Measurements from ENCODE around the gene TEX261.

Gene TEX261

DNA sequence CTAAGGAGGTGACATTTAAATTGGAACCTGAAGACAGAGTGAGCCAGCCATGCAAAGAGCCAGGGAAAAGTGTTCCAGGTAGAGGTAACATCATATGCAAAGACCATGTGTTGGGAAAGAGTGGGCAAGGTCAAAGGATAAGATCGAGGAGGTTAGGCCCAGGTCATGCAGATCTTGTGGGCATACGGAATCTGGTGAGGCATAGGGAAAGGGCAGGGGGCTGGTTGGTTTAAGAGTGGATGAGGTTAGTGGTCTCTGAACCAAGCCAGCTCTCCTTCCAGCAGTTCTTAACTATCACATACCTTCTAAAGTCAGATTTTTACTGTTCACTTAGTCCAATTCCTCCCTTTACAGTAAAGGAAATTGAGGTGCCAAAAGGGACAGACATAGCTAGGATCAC is 13.3 kb downstream of the TEX261 start:
- DNase-seq, result no peak

DNA sequence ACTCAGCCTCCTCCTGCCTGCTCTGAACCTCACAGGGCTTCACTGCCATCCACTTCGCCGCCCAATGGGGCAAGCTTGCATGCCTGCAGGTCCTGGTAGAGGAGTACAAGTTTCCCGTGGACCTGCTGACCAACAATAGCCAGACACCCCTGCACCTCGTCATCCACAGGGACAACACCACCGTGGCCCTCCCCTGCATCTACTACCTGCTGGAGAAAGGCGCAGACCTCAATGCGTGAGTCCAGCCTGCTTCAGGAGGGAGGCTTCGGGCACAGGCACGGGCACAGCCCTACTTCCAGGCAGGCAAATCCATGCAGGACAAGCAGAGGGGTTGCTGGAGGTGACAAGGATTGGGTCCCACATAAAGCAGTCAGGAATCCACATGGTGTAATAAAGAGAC is 15.0 kb downstream of the TEX261 start:
- no peak for DNase-seq

DNA sequence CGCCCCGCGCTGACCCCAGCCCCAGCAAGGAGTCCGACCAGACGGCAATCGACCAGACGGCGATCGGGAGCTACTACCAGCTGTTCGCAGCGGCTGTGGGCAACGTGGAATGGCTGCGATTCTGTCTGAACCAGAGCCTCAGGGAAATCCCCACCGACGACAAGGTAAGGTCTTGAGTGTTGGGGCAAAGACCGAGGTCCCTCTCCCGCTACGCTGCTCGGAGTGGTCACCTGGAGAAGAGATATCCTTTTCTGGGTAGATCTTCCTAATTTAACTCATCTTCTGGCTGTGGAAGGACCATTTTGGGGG is 15.5 kb downstream of the TEX261 start:
- DNase-seq, result no peak

DNA sequence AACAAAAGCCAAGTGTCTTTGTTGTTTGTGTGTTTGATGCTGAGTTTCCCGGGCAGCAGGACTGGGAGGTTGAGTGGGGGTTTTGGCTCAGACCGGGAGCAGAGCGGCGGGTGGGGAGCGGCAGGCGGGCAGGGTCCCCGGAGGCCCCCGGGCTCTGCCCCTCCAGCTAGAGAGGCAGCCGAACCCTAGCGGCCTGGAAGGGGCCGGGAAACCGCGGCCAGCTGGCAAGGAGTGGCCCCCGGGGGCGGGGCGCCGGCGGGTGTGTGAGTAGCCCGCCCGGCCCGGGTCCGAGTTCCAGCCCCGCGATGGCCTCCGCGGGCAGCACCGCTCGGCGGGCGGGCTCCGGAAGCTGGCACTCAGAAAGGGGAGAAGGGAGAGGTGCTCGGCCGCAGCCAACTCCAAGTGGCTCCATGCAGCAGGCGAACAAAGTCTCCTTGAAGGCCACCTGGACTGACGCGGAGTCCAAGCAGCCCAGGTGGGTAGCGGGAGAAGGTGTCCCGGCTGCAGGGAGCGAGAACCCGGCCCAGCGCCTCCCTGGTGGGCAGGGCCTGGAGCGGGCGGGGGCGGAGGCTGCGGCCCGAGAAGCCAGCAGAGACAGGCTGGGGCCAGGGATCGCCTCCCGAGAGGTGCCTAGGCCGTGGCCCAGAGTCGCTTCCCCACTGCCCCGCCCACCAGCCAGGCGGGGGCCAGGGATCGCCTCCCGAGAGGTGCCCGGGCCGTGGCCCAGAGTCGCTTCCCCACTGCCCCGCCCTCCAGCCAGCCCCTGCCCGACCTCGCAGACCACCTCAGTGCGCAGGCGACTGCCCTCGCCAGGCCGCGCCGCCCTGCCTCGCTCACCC is 16.1 kb downstream of the TEX261 start, which contains the start of gene ANKRD53:
TSS of gene ANKRD53 (plus strand) at position 290 of the 839 bp plus-strand sequence. CDS start at position 306, 16 bp downstream.
- no peak for DNase-seq

DNA sequence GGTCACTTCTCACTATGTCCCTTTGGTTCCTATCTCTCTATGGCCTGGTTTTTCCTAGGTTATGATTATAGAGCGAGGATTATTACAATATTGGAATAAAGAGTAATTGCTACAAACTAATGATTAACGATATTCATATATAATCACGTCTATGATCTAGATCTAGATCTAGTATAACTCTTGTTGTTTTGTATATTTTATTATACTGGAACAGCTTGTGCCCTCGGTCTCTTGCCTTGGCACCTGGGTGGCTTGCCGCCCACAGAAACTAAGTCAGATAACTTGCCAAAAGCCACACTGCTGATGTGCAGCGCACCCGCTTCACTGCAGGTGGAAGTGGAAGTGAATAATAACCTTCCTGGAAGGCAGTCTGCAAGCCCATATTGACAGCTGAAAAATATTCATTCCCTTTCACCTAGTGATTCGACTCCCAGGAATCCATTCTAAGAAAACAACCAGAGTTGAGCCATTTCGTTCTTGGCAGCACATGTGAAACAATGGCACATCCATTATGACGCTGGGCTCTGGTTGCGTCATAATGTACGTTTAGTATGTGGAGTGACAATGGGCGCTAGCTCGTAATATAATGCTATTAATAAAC is 17.0 kb downstream of the TEX261 start:
- DNase-seq, result no peak

DNA sequence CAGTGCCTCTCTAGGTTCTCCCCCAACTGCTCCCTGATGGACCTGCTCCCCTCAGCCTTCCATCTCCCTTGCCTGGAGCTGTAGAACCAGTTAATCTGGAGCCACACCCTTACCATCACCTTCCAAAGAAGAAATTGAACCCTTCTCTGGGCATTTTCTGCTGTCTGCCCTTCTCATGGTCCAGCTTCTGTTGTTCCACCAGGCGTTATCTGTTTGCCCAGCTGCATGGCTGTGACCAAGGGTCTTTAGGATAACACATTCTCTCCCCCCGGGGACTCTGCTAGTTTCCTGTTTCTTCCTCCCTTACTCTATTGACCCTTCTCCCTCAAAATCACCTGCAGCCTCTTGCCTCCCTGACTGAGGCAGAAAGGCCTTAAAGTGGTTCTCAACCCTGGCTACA is 19.4 kb downstream of the TEX261 start:
- DNase-seq, result peak; percentile 5

DNA sequence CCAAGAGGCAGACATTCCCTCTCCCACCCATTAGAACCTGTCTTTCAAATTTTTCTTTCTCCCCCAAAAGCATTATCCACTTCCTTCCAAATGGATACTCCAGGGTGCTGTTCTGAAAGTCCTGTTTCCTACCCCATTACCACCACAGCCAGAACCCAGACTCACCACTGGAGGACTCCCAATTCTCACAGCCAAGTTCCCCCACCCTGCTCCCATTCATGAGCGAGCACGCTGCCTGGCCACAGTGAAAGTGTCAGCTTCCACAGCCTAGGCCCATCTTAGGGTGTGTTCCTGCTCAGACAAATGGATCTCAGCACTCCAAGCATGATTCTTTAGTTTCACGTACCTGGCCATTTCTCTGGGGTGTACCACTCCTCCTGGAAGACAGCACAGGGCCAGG is 20.1 kb downstream of the TEX261 start:
- no peak for DNase-seq

DNA sequence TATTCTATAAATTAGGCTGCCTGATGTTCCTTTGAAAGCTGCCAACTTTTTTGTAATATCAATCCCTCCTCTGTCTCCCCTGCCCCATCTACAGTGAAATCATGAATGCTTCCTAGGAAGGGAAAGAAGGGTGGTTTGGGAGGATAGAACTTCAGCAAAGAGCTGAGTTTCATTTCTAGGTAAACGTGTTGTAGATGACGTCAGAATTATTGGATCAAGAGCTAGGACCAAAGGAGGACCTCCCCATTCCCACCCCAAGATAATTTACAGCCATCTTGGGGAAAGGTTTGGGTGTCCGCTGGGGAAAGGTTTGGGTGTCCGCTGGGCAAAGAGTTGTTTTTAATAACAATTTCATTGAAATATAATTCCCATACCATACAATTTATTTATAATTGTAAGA is 27.5 kb downstream of the TEX261 start:
- no peak for DNase-seq

DNA sequence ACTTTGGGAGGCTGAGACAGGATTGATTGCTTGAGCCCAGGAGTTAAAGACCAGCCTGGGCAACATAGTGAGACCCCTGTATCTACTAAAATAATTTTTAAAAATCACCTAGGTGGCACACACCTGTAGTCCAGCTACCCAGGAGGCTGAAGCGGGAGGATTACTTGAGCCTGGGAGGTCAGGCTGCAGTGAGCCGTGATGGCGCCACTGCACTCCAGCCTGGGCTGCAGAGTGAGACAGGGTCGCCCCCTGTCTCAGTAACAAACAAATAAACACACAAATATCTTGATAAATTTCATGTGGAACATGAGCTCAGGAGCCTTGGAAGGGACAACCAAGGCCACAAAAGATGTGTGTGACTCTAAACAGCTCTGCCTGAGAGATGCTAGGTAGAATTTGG is 28.0 kb downstream of the TEX261 start:
- DNase-seq, result no peak

DNA sequence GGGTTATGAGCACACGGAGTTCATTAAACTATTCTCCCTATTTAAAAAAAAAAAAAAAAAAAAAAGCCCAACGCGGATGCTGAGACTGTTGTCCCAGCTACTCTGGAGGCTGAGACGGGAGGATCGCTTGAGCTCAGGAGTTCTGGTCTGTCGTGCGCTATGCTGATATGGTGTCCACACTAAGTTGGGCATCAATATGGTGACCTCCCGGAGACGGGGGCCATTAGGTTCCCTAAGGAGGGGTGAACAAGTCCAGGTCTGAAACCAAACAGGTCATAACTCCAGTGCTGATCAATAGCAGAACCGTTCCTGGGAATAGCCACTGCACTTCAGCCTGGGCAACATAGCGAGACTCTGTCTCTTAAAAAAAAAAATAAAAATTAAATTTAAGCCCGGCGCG is 29.2 kb downstream of the TEX261 start:
- DNase-seq, result no peak

DNA sequence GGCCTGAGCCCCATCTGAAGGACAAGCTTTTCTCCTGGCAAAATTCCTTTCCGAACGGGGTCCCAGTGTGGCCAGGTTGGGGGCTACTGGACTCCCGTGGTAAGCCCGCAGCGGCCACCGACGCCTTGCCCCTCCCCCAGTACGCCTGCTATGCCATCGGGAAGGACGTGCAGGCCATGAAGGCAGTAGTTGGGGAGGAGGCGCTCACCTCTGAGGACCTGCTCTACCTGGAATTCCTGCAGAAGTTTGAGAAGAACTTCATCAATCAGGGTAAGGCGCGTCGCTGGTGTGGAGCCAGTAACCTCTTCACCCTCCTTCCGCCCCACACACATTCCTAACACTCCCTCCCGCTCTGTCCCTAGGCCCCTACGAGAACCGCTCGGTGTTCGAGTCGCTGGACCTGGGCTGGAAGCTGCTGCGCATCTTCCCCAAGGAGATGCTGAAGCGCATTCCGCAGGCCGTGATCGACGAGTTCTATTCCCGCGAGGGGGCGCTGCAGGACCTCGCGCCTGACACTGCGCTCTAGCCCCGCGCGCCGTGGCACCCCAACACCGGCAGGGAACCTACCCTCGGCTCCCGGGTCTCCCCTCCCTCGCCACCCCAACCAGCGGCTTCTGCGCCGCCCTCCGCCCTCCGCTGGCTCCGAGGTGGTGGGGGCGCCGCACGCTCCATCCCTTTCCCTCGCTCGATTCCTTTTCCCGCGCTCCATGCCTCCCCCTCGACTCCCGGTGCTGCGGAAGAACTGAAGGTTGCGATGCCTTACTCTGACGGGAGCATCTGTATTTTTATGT is 29.9 kb downstream of the TEX261 start:
- peak; percentile 73 for DNase-seq

DNA sequence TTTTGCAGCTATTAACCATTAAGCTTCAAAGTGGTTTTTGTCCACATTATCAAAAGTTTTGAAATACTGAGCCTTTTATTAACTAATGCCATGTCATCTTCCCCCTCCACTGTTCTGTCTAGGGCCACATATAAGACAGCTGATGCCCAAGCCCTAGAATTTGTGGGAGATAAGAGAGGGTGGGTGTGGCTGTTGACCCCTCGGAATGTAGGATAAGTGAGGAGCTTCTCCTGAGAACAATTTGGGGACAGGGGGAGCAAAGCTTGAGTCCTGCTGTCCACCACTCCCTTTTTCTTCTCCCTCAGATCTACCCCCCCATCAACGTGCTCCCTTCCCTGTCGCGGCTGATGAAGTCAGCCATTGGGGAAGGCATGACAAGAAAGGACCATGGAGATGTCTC is 30.5 kb downstream of the TEX261 start:
- no peak for DNase-seq

DNA sequence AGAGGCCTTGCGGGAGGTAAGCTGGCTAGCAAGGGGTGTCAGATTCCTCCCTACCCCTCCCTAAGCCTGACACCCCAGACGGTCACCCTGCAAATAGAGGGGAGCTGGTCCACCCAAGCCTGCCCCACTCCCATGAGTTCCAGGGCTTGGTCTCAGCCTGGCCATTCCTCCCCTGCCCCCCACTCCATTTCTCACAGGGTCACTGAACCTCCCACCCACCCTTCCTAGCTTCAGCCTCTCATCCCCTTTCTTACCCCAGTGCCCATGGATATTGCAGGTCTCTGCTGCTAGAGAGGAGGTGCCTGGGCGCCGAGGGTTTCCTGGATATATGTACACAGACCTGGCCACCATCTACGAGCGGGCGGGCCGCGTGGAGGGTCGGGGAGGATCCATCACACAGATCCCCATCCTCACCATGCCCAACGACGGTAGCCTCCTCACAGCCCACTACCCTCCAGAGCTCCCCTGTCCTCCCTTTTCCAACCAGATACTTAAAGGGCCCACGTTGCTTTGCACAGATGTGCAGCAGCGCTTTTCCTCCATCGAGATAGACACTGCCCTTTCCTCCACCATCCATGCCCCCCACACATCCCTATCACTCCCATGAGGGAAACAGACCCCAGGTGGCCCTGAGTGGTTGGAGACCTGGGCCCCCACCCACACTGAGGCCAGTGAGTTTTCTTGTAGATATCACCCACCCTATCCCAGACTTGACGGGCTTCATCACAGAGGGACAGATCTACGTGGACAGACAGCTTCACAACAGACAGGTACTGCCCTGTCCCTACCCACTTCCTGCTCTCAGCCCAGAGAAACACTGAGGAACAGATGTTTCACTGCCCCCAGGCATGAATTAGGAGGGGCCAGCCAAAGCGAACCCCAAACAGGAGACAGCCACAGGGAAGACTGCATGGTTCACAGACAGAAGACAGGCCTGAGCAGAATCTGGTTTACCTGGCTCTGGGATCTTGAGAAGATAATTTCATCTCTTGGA is 31.5 kb downstream of the TEX261 start:
- DNase-seq, result no peak

DNA sequence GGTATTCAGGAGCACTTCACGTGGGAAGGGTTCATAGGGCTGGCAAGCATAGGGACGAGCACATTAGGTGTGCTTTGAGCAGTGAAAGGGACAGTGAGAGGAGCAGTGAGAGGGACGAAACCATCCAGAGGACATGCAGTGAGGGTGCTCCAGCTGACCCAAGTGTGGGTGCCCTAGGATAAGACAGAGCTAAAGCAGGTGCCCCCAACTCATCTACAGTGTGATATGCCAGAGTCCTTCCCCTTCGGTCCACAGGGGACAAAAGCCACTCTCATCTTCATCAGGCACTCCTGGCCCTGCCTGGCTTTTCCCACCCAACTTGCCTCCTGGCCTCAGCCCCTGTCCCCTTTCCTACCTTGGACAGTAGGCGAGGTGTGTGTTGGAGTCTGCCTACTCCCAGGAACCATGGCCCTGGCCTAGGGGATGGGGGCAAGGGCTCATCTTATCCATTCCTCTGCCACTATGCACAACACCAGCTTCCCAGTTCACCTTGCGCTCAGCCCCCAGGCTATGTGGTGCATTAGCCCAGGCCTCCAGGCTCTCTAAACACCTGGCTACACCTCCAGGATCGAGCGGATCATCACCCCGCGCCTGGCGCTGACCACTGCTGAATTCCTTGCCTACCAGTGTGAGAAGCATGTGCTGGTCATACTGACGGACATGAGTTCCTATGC is 32.3 kb downstream of the TEX261 start:
- no peak for DNase-seq

DNA sequence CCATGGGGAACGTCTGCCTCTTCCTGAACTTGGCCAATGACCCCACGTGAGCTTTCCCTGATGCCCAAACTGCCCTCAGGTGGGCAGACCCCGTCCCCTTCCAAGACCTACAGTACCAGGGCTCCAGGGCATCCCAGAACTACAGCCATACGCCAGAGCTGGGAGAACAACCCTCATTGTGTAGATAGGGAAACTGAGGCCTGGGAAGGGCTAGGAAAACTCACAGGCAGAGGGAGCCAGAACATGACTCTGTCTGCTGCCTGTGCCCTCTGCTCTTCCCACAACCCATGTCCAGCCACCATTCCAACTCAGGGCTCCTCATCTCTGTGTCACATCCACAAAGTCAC is 33.1 kb downstream of the TEX261 start:
- DNase-seq, result no peak

DNA sequence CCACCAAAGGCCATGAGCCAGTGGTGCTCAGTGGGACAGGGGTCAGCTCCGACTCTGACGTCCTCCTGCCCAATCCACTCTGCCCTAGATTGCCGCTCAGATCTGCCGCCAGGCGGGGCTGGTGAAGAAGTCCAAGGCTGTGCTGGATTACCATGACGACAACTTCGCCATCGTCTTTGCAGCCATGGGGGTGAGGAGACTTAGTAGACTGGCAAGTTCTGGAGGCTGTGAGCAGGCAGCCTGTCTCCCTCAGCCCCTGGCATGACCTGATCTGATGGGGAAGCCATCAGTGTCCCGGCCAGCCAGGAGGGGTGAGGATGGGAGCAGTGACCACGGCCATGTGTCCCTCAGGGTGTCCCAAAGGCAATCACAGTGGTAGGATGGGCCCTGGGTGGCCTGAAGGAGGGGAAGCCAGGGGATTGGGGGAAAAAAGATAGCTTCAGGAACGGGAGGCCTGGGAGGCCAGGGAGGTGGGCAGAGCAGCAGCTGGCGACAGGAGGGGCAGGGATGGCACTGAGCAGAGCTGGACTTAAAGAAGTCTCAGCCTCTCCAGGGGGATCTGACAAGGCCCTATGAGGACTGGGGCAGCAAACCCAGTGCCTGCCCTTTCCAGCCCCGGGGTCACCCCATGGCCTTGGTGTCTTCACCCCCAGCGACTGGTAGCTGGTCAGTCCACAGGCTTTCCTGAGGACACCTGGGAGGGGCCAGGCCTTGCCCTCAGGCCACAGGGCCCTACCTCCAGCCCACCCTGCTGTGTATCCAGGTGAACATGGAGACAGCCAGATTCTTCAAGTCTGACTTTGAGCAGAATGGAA is 33.6 kb downstream of the TEX261 start:
- no peak for DNase-seq

DNA sequence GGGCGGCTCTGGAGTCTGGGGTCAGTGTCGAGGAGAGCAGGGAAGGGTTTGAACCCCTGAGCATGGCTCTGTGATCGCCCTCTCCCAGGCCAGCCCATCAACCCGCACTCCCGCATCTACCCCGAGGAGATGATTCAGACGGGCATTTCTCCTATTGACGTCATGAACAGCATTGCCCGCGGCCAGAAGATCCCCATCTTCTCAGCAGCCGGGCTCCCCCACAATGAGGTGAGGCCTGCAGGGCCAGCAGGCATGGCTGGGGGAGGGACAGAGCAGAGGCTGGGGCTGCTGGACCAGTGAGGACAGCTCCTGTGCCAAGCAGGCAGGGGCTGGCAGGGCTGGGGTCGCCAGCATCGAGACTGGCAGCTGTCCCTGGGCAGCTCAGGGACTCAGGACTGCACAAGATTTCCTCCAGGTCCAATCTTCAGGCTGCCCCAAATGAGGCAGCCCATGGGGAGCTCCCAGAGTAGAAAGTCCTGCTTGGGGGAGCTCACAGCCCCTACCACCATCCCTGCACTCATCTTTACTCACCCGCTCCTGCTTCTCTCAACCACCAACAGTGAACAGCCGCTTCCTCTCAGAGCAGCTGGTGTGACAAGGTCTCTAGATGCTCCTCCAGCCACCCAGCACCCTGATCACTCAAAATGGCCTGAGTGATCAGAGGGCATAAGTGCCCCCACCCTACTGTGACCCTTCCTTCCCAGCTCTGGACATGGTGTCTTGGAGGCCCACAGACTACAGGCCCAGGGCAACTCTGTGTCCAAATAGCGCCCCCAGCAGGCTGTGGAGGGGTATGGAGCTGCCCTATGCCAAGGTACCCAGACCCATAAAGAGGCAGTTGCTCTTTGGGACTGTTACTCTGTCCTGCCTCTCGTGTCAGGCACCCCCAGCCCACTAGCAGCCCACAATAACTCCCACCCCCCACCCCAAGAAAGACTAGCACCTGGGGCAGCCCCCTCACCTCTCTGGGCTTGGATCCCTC is 34.5 kb downstream of the TEX261 start:
- no peak for DNase-seq

DNA sequence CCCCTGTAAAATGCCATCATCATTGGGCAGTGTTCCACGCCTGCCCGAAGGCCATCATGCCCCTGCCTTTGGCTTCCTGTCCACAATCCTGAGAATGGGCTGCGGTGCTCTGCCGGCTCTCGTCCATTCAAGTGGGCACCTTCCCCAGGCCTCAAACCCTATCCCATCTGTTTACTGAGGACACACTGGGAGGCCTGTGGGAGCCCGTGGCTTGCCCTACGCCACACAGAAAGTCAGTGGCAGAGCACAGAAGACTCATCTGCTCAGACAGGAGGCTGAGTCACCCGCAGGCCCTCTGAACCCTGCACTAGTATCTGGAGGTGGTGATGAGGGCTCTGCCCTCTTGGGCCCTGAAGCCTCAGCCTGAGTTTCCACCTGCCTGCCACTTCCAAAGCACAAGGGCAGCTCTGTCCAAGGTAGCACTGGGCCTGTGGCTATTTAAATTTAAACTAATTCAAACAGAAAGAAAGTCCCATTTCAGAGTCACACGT is 35.4 kb downstream of the TEX261 start:
- no peak for DNase-seq

DNA sequence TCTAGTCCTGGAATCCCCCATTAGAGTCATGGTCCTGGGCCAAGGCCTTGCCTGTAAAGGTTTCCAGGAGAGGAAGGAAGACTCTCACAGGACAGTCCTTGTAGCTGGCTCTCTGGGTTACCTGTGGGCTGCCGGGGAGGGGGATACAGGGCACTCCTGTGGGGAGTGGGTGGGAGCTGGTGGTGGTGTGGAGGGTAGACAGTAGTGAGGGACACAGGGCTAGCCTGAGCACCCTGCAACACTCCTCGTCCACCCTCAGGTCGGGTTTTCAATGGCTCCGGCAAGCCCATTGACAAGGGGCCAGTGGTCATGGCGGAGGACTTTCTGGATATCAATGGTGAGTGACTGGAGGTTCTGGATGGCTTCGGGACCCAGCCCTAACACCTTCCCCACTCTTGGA is 35.9 kb downstream of the TEX261 start:
- DNase-seq, result no peak

DNA sequence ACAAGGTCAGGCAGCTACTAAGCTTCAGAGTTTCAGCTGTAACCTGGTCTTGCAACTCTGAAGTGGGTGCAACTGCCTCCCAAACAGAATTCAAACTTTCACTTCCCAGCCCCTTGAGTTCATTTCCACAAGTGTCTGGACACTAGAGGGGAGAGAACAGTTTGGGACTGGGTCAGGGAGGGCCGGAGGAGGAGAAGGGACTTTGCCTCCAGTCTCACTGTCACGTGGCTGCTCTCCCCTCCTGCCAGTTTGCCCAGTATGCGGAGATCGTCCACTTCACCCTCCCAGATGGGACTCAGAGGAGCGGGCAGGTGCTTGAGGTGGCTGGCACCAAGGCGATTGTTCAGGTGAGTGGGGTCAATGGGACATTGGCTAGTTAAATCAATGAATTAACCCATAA is 36.9 kb downstream of the TEX261 start:
- DNase-seq, result no peak

All from OCI-M1 (cell line).